ENCODE results near the gene SLC13A3.

The SLC13A3 gene

DNA sequence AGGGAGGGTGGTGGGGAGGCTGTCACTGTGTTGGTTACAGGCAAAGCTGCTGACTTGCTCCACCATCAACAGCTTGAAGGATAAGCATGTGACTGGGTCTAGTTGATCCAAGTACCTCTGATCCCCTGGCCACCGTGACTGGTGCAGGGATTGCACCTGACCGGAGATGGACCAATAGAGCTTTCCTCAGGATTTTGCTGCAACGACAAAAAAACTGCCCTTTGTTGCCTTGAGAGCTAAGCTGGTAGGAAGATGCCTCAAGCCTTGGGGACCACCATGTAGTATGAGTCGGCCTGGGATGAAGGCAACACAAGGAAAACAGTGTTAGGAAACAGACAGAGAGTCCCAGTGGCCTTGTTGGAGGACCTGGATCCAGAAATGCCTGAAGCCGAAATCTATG, 102.6 kb downstream of the SLC13A3 start:
- no peak for DNase-seq (ENCODE audit: low read depth, low spot score)
- H3K9ac ChIP-seq (ENCODE audit: insufficient read length) = no peak overlapping the region
- TF ChIP-seq FOXP2 (optimal IDR thresholded peaks at IDR 0.05; ENCODE audit: control extremely low read depth, extremely low read length, insufficient read depth) (no peak), EZH2 (IDR thresholded peaks at IDR 0.05) (no peak)
- no peak overlapping the region for H3K27ac ChIP-seq
- H3K9me3 ChIP-seq (ENCODE audit: low read depth, low read length) = no peaks in the 10 kb centered on the region
- H3K36me3 ChIP-seq (ENCODE audit: insufficient read depth, low read length) = no peaks in the 10 kb centered on the region
- H3K4me3 ChIP-seq = no peak overlapping the region

DNA sequence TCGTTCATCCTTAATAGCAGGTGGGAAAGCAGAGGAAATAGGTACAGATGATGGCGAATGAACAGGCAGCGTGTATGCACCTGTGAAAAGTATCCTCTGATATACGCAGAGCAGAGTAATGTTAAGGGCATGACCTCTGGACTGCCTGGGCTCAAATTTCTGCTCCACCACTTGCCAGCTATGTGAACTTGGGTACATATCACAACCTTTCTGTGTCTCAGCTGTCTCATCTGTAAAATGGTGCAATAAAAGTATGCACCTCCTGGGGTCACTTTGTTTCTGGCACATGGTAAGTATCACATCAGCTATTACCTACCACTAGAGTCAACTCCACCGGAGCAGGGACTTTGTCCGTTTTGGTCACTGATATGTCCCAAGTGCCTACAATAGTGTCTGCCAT, 103.3 kb downstream of the SLC13A3 start:
- H3K4me3 ChIP-seq = no peak overlapping the region

DNA sequence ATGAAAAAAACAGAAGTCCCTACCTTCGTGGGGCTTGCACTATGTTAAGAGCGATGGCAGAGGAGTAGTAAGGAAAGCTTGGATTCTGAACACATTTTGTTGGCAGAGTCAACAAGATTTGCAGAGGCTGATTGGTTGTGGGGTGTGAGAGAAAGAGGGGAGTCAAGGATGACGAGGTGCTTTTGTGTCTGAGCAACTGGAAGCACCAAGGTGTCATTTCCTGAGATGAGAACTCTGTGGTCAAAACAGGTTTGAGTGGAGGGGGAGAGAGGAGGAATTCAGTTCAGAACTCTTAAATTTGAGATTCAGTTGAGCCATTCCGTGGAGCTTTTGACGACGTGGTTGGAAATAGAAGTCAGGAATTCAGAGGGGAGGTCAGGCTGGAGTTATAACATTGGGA, 104.3 kb downstream of the SLC13A3 start:
- no peak overlapping the region for H3K27ac ChIP-seq
- TF ChIP-seq FOXP2 (optimal IDR thresholded peaks at IDR 0.05; ENCODE audit: control extremely low read depth, extremely low read length, insufficient read depth) (no peak), POLR2AphosphoS5 (IDR thresholded peaks at IDR 0.05; ENCODE audit: borderline replicate concordance, low read depth, low read length) (no peak), EZH2 (IDR thresholded peaks at IDR 0.05) (no peak)

More for the DNA sequence above, 103.3 kb downstream of the SLC13A3 start:
- H3K9me3 ChIP-seq (ENCODE audit: low read depth, low read length) = no peaks in the 10 kb centered on the region
- H3K36me3 ChIP-seq (ENCODE audit: insufficient read depth, low read length) = no peaks in the 10 kb centered on the region
- TF ChIP-seq POLR2AphosphoS5 (IDR thresholded peaks at IDR 0.05; ENCODE audit: borderline replicate concordance, low read depth, low read length) (no peak), FOXP2 (optimal IDR thresholded peaks at IDR 0.05; ENCODE audit: control extremely low read depth, extremely low read length, insufficient read depth) (no peak), EZH2 (IDR thresholded peaks at IDR 0.05) (no peak)
- no peak overlapping the region for H3K27ac ChIP-seq
- DNase-seq (ENCODE audit: low read depth, low spot score) = no peak
- no peak overlapping the region for H3K9ac ChIP-seq (ENCODE audit: insufficient read length)

DNA sequence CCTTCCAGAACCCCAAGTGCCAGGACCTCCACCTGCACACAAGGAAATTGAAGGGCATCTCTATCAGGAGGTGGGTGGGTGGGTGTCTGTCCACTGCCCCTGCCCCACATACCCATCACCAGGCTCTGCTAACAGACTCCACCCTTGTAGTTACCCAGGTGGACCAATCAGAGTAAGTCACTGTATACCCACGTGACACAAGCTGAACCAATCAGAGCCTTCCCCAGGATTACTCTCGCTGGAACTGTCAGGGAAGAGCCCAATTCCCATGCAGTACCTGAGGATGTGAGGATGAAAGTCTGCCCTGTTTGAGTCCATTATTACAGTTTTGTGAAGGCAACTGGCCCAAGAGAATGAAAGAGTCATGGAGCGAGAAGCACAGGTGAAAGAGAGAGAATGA, 105.0 kb downstream of the SLC13A3 start:
- Histone ChIP-seq H3K36me3 (ENCODE audit: insufficient read depth, low read length) (no peaks in the 10 kb centered on the region), H3K9ac (ENCODE audit: insufficient read length) (no peak overlapping the region), H3K27ac (no peak overlapping the region), H3K9me3 (ENCODE audit: low read depth, low read length) (no peaks in the 10 kb centered on the region), H3K4me3 (no peak overlapping the region)
- no peak for DNase-seq (ENCODE audit: low read depth, low spot score)
- TF ChIP-seq FOXP2 (optimal IDR thresholded peaks at IDR 0.05; ENCODE audit: control extremely low read depth, extremely low read length, insufficient read depth) (no peak), POLR2AphosphoS5 (IDR thresholded peaks at IDR 0.05; ENCODE audit: borderline replicate concordance, low read depth, low read length) (no peak), EZH2 (IDR thresholded peaks at IDR 0.05) (no peak)

More for the DNA sequence above, 104.3 kb downstream of the SLC13A3 start:
- Histone ChIP-seq H3K9me3 (ENCODE audit: low read depth, low read length) (no peaks in the 10 kb centered on the region), H3K36me3 (ENCODE audit: insufficient read depth, low read length) (no peaks in the 10 kb centered on the region), H3K9ac (ENCODE audit: insufficient read length) (no peak overlapping the region), H3K4me3 (no peak overlapping the region)
- DNase-seq (ENCODE audit: low read depth, low spot score) = no peak

DNA sequence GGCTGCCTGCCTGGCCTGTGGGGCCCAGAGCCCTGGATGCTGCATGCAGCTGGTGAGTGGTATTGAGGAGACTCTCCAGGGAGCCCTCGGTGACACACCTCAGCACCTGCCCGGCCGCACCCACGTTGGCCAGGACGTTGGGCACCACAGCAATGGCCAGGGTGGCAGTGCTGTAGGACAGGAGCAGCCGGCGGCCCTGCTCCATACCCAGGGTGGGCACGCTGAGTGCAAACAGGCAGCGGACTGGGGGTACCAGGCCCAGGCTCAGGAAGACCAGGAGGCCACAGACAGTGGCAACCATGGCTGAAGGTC, 105.5 kb downstream of the SLC13A3 start:
- TF ChIP-seq POLR2AphosphoS5 (IDR thresholded peaks at IDR 0.05; ENCODE audit: borderline replicate concordance, low read depth, low read length) (no peak), FOXP2 (optimal IDR thresholded peaks at IDR 0.05; ENCODE audit: control extremely low read depth, extremely low read length, insufficient read depth) (no peak), EZH2 (IDR thresholded peaks at IDR 0.05) (no peak)
- Histone ChIP-seq H3K27ac (no peak overlapping the region), H3K9ac (ENCODE audit: insufficient read length) (no peak overlapping the region), H3K36me3 (ENCODE audit: insufficient read depth, low read length) (no peaks in the 10 kb centered on the region), H3K4me3 (no peak overlapping the region), H3K9me3 (ENCODE audit: low read depth, low read length) (no peaks in the 10 kb centered on the region)
- DNase-seq (ENCODE audit: low read depth, low spot score) = no peak

DNA sequence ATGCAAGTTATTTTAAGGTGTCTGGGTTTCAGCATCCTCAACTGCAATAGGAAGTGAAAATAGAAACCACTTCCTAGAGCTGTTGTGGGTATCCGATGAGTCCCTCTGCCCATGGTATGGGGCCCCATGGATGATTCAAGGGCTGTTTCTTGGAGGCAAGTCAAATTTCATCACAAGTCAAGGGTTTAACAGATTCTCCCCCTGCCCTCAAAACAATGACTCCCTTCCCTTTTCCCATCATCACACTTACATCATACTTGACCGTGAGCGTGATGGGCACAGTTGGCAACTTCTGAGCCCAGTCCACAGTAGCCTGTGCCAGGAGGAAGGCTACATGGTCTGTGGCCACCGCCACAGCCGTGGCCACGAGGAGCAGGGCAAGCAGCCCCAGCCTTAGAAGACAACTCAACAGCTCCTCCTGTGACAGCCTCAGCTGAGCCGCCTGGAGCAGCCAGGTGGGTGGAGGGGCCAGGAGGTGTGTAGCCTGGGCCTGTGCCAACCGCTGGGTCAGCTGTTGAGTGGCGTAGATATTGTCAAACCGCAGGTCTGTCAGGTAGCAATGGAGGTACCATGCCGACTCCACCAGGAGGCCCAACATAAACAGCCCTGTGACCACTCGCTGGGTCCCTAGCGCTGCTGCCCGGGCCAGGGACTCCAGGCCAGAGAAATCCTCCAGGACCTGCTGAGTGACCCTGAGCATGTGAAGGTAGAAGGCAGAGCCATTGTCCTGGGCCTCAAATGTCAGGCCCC, 106.0 kb downstream of the SLC13A3 start:
- no peak for DNase-seq (ENCODE audit: low read depth, low spot score)
- H3K9me3 ChIP-seq (ENCODE audit: low read depth, low read length) = no peaks in the 10 kb centered on the region
- TF ChIP-seq EZH2 (IDR thresholded peaks at IDR 0.05) (no peak), FOXP2 (optimal IDR thresholded peaks at IDR 0.05; ENCODE audit: control extremely low read depth, extremely low read length, insufficient read depth) (no peak), POLR2AphosphoS5 (IDR thresholded peaks at IDR 0.05; ENCODE audit: borderline replicate concordance, low read depth, low read length) (no peak)
- no peaks in the 10 kb centered on the region for H3K36me3 ChIP-seq (ENCODE audit: insufficient read depth, low read length)
- no peak overlapping the region for H3K4me3 ChIP-seq
- H3K9ac ChIP-seq (ENCODE audit: insufficient read length) = no peak overlapping the region
- no peak overlapping the region for H3K27ac ChIP-seq

DNA sequence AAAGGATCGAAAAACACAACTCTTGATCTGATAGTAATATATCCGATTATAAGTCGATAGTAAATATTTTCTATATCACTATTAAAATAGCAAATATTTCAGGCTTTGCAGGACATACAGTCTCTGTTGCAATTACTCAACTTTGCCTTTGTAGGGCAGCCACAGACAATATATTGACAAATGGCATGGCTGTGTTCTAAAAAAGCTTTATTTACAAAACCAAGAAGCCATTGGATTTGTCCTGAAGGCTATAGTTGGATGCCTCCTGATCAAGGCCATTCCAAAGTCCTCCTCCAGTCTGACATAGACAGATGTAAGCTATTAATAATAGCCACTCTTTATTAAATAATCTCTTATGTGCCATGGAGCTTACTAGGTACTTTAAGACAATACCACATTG, 106.7 kb downstream of the SLC13A3 start:
- no peaks in the 10 kb centered on the region for H3K36me3 ChIP-seq (ENCODE audit: insufficient read depth, low read length)
- H3K9me3 ChIP-seq (ENCODE audit: low read depth, low read length) = no peaks in the 10 kb centered on the region
- TF ChIP-seq EZH2 (IDR thresholded peaks at IDR 0.05) (no peak), POLR2AphosphoS5 (IDR thresholded peaks at IDR 0.05; ENCODE audit: borderline replicate concordance, low read depth, low read length) (no peak), FOXP2 (optimal IDR thresholded peaks at IDR 0.05; ENCODE audit: control extremely low read depth, extremely low read length, insufficient read depth) (no peak)
- no peak for DNase-seq (ENCODE audit: low read depth, low spot score)
- H3K9ac ChIP-seq (ENCODE audit: insufficient read length) = no peak overlapping the region
- no peak overlapping the region for H3K27ac ChIP-seq
- H3K4me3 ChIP-seq = no peak overlapping the region

DNA sequence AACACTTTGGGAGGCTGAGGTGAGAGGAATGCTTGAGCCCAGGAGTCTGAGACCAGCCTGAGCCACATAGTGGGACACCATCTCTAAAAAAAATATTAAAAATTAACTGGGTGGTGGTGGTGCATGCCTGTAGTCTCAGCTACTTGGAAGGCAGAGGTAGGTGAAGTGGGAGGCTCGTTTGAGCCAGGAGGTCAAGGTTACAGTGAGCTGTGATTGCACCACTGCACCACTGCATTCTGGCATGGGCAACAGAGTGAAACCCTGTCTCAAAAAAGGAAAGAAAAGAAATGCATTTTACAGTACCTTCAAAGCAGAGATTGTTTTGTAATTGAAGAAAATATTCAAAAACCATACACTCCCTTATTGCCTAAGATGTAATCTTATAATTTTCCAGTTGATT, 107.3 kb downstream of the SLC13A3 start:
- Histone ChIP-seq H3K36me3 (ENCODE audit: insufficient read depth, low read length) (no peaks in the 10 kb centered on the region), H3K9ac (ENCODE audit: insufficient read length) (no peak overlapping the region), H3K4me3 (no peak overlapping the region), H3K27ac (no peak overlapping the region), H3K9me3 (ENCODE audit: low read depth, low read length) (no peaks in the 10 kb centered on the region)
- TF ChIP-seq POLR2AphosphoS5 (IDR thresholded peaks at IDR 0.05; ENCODE audit: borderline replicate concordance, low read depth, low read length) (no peak), FOXP2 (optimal IDR thresholded peaks at IDR 0.05; ENCODE audit: control extremely low read depth, extremely low read length, insufficient read depth) (no peak), EZH2 (IDR thresholded peaks at IDR 0.05) (no peak)
- no peak for DNase-seq (ENCODE audit: low read depth, low spot score)

DNA sequence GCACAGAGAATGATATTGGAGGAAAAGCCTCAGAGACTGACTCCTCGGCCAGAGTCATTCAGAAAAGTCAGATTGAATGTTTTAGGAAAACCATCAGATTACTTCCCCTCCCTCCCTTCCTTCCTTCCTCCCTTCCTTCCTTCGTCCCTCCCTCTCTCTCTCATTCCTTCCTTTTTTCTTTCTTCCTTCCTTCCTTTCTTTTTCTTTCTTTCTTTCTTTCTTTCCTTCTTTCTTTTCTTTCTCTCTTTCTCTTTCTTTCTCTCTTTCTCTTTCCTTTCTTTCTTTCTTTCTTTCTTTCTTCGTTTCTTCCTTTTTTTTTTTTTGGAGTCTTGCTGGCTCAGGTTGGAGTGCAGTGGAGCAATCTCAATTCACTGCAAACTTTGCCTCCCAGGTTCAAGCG, 108.2 kb downstream of the SLC13A3 start:
- no peak for TF ChIP-seq POLR2AphosphoS5 (IDR thresholded peaks at IDR 0.05; ENCODE audit: borderline replicate concordance, low read depth, low read length)
- TF ChIP-seq FOXP2 (optimal IDR thresholded peaks at IDR 0.05; ENCODE audit: control extremely low read depth, extremely low read length, insufficient read depth) = no peak
- no peak for TF ChIP-seq EZH2 (IDR thresholded peaks at IDR 0.05)
- H3K27ac ChIP-seq = no peak overlapping the region
- no peak for DNase-seq (ENCODE audit: low read depth, low spot score)
- no peak overlapping the region for H3K9ac ChIP-seq (ENCODE audit: insufficient read length)
- no peaks in the 10 kb centered on the region for H3K36me3 ChIP-seq (ENCODE audit: insufficient read depth, low read length)
- H3K9me3 ChIP-seq (ENCODE audit: low read depth, low read length) = no peaks in the 10 kb centered on the region
- H3K4me3 ChIP-seq = no peak overlapping the region

Data from SK-N-MC (cell line).